GM19455 (cell line): Measurements from ENCODE around the gene SELENOO.

Source experiments
- ATAC-seq: cut with Tn5 transposase; IDR thresholded peaks from one replicate; pipeline ENCODE4 v1.9.1; 2021; ENCODE audit not compliant: unreplicated experiment

Gene SELENOO

DNA sequence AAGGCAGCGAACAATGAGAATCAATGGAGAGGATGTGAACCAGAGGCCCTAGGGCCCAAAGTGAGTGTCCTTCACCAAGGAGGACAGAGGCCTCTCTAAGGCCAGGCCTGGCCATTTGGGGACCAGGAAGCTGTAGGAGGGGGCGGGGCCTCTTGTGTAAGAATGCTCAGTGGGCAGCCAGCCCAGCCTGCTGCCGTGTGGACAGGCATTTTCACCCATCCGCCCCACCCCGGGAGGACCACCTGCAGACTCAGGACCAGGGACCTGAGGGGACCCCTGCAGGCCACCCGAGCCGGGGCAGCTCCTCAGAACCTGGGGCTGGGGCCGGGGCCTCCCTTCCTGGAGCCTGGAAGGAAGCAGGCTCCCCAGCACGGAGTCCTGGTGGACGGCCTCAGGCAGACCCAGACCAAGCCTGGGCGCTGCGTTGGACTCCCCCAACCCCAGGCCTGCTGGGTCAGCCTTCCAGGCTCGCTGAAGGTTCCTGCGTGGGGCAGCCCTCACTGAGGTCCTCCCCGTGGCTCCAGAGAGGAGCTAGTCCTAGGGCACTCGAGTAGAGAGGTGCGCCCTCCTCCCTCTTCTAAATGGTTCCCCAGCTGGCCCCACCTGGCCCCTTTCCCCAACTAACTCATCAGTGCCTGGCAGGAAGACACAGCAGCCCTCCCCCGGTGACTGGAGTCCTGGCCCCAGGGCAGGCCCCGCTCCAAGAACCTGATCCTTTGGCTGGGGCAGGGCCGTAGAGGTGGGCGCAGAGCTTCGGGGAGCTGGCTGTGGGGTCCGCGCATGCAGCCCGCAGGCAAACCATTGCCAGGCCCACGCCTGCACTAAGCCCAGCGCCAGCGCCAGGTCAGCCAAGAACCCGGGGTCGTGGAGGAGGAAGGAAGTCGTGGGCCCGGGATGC, 16.6 kb upstream of the SELENOO start:
- no peak for ATAC-seq

DNA sequence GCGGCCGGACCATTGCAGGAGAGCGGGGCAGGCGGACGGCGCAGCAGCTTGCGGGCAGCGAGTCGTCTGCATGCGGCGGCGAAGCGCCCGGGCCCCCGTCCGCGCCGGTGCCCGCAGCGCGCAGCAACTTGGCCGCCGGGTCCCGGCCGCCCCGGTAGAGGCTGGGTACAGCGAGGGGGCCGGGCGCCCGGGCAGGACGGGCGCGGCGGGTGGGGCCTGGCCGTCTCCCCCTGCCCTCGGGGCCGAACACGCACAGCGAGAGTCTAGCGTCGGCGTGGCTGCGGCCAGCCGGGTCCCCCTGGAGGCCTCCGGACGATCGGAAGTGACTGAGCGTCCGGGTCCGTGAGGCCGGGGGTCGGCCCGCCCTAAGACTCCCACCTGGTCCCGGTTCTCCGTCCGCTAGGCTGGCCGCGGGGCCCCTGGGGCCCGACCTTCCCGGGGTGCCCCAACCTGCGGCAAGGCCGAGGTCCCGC, 15.9 kb upstream of the SELENOO start:
- ATAC-seq = no peak

DNA sequence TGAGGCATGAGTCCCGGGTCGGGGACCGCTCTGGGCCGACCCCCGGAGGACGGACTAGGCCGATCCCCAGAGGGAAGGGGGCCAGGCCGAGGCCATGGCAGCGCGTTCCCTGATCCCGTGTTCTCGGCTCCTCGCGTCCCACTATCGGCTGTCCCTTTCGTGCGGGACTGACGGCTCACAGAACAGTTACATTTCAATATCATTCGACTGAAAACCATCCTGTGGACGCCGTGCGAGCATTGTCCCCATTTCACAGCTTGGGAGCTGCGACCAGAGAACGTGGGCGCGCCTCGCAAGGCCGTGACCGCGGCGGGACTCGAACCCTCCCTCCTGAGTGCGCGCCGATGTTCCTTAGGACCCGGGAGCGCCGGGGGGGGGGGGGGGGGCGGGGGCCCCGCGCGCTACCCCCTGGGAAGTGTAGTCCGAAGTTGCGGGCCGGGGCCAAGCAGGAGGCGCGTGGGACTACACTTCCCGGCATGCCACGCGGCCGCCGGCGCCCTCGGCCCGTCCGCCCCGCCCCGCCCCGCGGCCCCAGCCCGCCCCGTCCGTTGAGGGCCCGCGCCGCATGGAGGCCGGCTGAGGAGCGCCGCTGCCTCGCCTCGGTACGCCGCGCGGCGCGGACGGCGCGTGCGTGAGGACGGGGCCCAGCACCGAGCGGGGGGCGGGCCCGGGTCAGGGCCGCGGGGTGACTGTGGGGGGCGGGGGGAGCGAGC, 15.3 kb upstream of the SELENOO start, which contains the start of gene TRABD:
TRABD (plus strand) TSS at position 539 of the 713 bp plus-strand sequence. CDS start 7,148 bp downstream, outside the sequence.
- no peak for ATAC-seq

DNA sequence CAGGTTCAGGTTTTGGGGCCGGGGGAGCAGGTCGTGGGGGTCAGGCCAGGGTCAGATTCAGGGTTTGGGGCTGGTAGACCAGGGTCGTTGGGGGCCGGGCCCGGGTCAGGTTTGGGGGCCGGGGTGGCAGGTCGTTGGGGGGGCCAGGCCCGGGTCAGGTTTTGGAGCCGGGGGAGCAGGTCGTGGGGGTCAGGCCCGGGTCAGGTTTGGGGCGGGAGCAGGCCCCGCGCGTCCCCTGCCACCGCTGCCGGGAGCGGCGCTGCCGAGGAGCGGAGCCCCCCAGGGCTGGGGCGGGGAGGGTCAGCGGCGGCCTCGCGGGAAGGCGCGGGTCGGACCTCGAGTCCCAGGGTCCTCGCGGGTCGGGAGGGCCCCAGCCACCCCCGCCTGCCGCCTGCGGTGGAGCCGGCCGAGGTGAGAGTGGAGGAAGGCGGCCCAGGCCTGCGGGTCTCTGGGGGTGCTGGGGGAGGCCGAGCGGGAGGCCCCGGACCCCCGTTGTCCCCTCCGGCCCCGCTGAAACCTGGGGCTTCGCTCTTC, 14.6 kb upstream of the SELENOO start:
- no peak for ATAC-seq

DNA sequence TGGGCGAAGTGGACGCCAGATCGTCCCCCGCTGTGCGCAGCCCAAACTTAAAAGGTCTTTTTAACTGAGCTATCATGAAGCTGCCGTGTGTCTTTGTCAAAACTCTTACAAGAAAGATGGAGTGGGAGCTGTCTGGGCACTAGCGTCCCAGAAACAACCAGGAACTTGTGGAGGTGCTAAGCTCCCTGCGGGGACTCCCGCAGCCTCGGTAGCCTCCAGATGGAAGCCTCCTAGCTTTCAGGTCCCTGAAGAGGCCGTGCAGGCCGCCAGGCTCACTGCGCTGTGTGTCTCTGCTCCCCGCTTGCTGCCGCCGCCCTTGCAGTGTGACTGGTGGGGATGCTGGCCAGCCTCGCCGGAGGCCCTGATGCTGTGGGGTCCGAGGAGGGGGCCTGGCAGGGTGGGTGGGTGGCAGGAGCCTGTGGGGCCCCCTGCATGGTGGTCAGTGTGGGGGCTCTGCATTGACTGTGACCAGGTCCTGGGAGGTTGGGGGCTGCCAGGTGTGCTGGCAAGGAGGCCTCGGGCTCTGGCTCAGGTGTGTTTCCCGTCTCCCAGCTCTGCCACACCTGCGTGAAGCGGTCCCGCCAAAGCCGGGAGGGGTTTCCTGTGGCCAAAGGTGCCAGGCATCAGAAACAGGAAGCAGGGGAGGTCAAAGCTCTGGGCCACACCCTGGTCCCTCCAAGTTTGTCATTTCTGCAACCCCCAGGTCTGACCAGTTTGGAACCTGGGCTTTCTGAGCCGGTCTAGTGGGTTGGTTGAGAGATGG, 13.9 kb upstream of the SELENOO start:
- ATAC-seq = no peak

DNA sequence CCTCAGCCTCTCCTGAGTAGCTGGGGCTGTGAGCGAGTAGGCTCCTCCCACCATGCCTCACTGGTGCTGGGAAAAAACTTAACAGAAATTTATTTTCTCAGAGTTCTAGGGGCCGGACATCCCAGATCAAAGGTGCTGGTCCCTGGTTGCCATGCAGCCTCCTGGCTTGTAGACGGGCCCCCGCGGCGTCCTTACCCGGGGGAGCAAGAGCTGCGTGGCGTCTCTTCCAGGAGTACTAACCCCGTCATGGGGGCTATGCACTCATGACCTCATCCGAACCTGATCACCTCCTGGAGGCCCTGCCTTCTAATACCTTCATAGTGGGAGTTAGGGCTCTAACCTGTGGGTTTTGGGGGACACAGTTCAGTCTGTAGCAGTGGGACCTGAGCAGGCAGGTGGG, 12.5 kb upstream of the SELENOO start:
- no peak for ATAC-seq

DNA sequence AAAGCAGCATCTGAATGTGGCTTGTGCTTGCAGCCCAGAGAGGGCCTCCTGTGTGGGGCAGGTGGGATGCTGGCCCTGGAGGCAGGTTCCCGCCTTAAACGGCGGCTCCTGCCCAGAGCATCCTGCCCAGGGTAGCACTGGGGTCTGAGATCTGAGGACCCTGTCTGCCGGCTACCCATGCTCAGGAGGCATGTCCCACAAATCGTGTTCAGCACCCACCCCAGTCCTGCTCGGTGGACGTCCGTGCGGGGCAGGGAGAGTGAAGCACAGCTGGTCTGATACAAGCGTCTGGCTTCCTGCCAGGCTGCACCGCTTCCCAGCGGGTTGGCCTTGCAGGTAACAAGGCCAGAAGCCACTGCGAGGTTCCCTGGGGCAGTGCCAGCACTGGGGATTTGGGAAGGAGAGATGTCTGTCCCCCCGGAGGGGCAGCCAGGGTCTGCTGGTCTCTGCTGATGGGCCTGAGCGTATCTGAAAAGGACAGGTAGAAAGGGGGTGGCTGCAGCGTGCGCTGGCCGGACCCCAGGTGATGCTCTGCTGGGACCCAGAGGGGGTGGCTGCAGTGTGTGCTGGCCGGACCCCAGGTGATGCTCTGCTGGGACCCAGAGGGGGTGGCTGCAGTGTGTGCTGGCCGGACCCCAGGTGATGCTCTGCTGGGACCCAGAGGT, 11.5 kb upstream of the SELENOO start:
- ATAC-seq = no peak

DNA sequence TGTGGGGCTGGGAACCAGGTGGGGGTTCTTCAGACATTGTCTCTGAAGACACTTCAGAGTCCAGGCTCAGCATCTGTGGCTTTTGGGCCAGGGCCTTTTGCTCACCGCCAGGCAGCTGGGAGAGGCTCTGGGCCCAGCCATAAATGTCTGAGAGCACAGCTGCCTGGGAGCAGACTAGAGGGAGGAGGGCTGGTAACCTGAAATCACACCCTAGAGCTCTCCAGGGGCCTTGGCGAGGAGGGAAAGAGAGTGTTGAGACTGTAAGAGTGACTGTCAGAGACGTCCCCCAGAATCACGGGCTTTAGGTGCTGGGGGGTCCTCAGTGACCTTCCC, 11.0 kb upstream of the SELENOO start:
- no peak for ATAC-seq

DNA sequence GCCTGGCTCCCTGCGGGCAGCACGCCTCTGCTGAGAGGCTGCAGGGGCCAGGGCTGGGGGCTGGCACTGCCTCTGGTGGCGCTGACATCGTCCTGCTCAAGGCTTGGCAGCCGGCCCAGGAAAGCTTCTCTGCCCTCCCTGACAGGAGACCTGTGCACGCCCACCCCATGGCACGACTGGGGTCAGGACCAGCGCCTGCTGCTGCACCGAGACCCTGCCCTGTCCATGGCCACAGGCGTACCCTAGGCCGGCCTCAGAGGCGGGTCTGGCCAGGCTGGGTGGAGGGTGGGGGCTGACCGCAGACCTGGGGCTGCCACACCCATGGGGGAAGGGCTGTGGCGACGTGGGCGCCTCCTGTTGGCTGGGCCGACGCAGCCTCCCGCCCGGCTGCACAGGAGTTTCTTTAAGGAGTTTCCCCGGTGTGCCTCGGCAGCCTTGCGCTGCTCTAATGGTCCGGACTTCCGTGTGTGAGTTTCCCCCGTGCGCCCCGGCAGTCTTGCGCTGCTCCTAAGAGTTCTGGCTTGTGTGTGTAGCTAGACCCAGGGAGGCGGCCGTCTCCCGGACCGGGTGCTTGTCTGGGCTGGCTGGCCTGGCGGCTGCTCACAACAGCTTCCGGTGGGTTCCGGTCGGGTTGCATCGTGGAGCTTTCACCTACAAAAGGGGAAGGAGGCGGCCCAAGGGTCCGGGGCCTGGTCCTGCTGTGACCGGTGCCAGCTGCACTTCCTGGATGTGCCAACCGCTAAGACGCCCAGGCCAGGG, 10.4 kb upstream of the SELENOO start:
- ATAC-seq = peak; percentile 42

DNA sequence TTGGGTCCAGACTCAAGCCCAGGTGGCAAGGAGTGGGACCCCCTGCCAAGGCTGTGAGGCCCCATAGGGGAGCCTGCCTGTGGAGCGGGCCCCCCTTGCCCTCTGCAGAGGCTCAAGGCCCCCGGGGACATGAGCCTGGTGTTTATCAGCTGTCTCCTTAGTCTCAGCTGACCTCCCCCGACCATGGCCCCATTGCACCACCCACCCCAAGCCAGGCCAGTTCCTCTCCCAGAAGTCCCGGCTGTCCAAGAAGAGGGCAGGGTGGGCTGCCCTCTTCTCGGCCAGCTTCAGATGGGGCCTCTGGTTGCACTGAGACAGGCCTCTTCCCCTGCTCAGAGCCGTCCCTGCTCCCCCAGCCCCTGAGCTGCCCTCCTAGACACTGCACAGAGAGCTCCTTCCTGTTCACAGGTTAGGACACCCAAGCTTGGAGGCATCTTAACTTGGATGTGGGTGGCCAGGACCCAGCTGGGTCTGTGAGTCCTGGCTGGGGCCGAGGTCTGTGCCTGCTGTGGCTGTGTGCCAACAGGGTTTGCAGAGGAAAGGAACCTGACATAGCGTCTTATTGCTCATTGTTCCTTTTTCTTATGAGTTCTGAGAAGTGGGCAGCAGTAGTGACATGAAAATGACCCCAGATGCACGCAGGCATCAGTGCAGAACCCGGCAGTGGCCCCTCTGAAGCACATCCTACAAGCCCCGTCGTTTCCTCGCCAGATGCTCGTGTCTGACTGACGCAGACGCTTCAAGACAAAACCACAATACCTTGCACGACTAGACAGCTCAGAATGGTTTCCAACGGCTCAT, 9.7 kb upstream of the SELENOO start:
- ATAC-seq = peak; percentile 1

DNA sequence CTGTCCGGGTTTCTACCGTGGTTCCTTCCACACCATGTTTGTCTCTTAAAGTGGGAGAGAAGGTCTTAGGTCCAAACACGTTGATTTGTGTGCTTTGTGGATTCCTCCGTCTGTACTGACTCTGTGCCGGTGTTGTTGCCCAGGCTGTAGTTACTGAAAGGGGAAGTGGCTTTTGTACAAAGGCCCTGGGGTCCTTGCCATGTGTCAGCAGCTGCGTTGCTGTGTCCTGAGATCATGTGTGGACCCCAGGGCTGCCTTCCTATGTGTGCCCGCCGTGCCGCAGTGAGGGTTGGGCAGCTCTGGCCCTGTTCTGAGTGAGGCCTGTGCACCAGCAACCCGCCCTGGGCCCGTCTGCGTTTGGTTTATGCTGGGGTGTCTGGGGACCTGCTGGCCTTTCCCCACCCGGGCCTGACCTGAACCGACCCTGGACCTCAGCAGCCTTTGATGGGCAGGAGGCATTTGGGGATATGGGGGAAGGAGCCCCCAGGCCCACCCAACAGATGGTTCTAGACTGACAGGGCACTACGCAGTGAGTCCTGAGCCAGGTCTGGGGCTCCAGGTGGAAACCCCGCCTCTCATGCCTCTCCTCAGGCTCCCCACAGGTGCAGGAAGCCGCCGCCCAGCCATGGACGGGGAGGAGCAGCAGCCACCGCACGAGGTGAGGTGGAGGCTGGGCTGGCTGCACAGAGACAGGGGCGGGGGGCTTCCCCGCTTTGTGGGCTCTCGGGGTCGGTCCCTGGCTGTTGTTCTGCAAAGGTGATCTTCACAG, 8.2 kb upstream of the SELENOO start:
- no peak for ATAC-seq

DNA sequence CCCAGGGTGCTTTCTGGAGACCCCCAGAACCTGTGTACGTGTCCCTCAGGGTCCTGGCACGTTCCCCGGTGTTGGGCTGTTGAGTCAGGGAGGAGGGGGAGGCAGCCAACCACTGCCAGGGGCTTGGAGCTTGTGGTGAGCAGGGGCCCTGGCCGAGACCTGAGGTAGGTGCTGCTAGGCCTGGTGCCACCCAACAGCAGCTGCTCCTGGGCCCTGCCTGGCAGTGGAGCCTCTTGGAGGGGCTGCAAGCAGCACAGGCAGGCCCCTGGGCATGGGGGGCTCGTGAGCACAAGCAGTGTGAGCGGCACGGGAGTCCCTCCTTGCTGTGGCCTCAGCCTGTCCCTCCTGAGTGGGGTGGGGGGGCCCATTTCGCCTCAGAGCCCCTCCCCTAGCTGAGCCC, 7.2 kb upstream of the SELENOO start:
- no peak for ATAC-seq

DNA sequence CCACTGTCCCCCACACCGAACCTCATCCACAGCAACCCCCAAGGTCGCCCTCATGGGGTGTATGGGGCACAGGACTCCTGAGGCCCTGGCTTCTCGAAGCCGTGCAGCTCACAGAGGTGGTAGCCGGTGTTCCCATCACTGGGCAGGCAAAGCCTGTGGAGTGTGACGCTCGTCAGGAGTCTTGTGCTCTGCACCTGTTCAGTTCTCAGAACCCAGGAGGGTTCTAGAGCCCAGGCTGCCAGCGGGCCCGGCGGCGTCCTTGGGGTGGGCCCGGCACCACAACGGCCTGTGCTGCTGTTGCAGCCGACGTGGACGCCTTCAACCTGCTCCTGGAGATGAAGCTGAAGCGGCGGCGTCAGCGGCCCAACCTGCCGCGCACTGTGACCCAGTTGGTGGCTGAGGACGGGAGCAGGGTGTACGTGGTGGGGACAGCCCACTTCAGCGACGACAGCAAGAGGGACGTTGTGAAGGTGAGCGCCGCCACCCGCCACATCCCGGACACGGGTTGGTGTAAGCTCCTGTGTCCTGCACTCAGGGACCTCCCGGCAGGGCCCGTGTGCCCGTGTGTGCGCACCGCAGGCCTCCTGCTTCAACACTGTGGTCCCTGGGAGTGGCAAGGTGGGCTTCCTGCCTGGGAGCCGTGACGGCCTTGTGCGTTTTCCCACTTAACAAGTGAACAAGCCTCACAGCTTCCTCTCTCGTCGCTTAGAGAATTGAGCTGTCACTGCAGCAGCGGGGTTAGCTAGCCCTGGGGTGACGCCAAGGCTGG, 6.6 kb upstream of the SELENOO start:
- no peak for ATAC-seq

DNA sequence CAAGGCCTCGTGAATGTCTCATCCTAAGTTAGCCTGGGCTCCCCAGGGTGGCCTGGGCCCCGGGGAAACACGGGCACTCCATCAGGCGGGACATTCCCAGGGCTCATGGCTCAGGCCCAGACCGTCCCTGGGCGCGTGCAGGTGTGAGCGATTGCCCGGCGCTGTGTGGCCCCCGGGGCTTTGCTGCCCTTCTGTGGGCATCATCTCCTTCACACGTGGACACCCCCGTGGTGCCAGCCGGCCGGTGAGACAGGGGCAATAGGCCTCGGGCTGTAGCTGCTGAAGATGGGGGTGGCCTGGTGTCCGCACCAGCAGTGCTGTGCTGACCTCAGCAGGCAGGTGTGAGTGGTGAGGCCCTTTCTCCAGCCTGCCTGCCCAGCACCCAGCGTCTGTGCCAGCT, 4.6 kb upstream of the SELENOO start:
- no peak for ATAC-seq

DNA sequence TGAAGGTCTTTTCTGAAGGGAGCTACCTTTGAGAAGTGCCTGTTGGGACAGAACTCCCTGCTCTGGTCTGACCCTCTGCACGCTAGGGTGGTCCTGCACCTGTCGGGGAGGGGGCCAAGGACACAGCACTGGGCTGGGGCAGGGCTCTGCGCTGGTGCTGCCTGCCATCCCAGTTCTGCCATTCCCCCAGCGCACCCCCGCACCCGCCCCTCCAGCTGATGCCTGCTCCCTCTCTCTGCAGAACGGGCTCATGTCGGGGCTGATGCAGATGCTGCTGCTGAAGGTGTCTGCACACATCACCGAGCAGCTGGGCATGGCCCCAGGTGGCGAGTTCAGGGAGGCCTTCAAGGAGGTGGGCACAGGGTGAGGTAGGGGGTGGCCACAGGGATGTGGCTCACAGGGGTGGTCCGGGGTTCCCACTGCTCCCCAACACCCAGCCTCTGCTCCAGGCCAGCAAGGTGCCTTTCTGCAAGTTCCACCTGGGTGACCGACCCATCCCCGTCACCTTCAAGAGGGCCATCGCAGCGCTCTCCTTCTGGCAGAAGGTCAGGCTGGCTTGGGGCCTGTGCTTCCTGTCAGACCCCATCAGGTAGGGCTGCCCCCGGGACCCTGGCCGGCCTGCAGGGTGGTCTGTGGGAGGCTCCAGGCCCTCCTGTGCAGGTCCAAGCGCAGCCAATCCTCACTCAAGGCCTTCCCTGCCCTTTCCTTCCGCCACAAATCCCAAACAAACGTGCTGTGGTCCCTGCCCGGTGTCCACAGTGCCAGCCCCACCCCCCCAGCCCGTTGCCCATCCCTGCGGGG, 3.6 kb upstream of the SELENOO start:
- no peak for ATAC-seq

DNA sequence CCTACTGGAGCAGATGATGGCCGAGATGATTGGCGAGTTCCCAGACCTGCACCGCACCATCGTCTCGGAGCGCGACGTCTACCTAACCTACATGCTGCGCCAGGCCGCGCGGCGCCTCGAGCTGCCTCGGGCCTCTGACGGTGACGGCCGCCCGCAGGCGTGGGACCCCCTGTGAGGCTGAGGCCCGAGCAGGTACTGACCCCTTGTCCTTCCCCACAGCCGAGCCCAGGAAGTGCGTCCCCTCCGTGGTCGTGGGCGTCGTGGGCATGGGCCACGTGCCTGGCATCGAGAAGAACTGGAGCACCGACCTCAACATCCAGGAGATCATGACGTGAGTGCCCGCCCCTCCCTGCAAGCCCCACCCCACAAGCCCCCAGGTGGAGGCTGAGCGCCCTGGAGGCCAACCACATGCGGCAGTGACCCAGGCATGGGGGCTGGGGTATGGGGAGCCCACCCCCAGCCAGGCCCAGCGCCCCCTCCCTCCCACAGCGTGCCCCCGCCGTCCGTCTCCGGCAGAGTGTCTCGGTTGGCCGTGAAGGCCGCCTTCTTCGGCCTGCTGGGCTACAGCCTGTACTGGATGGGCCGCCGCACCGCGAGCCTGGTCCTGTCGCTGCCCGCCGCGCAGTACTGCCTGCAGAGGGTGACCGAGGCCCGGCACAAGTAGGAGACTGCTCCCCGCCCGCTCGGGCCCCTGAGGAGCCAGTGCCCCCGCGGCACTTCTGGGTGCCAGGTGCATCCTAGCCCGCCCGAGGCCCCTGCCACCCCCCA, 2.8 kb upstream of the SELENOO start:
- no peak for ATAC-seq
